Gastroesophageal sphincter (tissue), 3 donors: ENCODE measurements around the gene ODC1.

Experiments used
- EP300 ChIP-seq: sonication (generic); formaldehyde crosslinking; IDR thresholded peaks from one replicate; pipeline ENCODE4 v1.6.1; 2017; ENCODE audit warnings: antibody characterized with exemption, mild to moderate bottlenecking
- POLR2A ChIP-seq, 2 donors: fragments of 450-650 bp; IDR thresholded peaks; one replicate each; pipeline ENCODE4 v1.6.1; 2017; ENCODE audit warnings: antibody characterized with exemption in 2 of 2, mild to moderate bottlenecking in 2 of 2, moderate library complexity in 1 of 2
- POLR2AphosphoS5 ChIP-seq: sonication (generic); formaldehyde crosslinking; IDR thresholded peaks from one replicate; pipeline ENCODE4 v1.6.1; 2017; ENCODE audit warnings: antibody characterized with exemption
- TF ChIP-seq, protein P1 (sequence below), 4 experiments: fragments of 200-600 bp in 2 of 4; fragments of 450-650 bp in 2 of 4; sonication (generic) in 1 of 4; IDR thresholded peaks; one replicate each; pipeline ENCODE4 v1.5.1; 2017 to 2019; ENCODE audit warnings: antibody characterized with exemption in 4 of 4, mild to moderate bottlenecking in 2 of 4, moderate library complexity in 2 of 4

DNA sequence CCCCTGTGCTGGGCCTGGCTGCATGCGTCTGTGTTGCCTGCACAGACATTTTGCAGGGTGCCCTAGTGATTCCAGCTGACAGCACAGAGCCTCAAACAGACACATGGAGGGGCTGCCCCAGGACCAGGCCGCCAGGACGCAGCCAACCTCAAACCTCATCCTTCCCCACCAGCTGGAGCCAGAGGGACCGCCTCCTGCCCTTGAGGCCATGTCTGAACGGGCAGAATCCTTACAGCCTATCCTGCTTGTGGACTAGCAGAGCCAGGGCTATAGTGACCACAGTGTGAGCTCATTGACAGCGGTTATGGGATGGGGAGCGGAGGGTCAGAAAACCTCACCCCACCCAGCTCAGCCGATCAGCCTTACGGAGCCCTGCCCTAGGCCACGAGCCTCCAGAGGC, 22.4 kb downstream of the ODC1 start:
- TF ChIP-seq POLR2A (IDR thresholded peaks at IDR 0.05), result no peak
- TF ChIP-seq, protein P1, sequence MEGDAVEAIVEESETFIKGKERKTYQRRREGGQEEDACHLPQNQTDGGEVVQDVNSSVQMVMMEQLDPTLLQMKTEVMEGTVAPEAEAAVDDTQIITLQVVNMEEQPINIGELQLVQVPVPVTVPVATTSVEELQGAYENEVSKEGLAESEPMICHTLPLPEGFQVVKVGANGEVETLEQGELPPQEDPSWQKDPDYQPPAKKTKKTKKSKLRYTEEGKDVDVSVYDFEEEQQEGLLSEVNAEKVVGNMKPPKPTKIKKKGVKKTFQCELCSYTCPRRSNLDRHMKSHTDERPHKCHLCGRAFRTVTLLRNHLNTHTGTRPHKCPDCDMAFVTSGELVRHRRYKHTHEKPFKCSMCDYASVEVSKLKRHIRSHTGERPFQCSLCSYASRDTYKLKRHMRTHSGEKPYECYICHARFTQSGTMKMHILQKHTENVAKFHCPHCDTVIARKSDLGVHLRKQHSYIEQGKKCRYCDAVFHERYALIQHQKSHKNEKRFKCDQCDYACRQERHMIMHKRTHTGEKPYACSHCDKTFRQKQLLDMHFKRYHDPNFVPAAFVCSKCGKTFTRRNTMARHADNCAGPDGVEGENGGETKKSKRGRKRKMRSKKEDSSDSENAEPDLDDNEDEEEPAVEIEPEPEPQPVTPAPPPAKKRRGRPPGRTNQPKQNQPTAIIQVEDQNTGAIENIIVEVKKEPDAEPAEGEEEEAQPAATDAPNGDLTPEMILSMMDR (IDR thresholded peaks at IDR 0.05), result no peak
- no peak for TF ChIP-seq POLR2AphosphoS5
- TF ChIP-seq EP300, result no peak
